HG03521 (cell line): ENCODE results near the gene TLX2.

Experiments
- ATAC-seq: cut with Tn5 transposase; IDR thresholded peaks from one replicate; pipeline ENCODE4 v1.9.1; 2021; ENCODE audit warnings: mild to moderate bottlenecking, moderate library complexity; ENCODE audit not compliant: unreplicated experiment

The TLX2 gene

DNA sequence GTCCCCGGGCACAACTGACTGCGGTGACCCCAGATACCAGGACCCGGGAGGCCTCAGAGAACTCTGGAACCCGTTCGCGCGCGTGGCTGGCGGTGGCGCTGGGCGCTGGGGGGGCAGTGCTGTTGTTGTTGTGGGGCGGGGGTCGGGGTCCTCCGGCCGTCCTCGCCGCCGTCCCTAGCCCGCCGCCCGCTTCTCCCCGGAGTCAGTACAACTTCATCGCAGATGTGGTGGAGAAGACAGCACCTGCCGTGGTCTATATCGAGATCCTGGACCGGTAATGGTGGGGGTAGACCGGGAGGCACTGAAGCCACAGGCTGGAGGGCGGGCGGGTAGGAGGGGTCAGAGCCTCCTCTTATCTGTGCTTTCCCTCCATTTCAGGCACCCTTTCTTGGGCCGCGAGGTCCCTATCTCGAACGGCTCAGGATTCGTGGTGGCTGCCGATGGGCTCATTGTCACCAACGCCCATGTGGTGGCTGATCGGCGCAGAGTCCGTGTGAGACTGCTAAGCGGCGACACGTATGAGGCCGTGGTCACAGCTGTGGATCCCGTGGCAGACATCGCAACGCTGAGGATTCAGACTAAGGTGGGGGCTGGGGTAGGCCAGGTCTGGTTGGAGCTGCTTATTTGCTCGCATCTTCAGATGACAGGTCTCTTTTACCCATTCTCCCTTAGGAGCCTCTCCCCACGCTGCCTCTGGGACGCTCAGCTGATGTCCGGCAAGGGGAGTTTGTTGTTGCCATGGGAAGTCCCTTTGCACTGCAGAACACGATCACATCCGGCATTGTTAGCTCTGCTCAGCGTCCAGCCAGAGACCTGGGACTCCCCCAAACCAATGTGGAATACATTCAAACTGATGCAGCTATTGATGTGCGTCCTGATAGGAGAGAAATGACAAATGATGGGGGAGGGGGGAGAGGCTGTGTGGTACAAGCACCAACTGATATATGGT is 16.3 kb downstream of the TLX2 start:
- ATAC-seq: peak; percentile 16

DNA sequence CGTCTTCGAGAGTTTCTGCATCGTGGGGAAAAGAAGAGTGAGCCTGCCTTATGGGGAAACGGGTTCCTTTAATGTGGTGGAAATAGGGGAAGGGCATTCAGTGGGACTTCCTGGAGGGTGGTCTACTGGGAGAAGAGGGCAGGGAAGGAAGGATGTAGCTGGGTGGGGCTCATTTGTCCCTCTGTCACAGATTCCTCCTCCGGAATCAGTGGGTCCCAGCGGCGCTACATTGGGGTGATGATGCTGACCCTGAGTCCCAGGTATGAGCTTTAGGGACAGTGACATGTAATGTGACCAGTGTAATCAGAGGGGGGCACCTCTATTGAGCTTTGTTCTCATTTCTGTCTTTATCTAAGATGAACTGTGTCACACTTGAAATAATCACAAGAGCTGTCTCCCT is 17.4 kb downstream of the TLX2 start:
- no peak for ATAC-seq

DNA sequence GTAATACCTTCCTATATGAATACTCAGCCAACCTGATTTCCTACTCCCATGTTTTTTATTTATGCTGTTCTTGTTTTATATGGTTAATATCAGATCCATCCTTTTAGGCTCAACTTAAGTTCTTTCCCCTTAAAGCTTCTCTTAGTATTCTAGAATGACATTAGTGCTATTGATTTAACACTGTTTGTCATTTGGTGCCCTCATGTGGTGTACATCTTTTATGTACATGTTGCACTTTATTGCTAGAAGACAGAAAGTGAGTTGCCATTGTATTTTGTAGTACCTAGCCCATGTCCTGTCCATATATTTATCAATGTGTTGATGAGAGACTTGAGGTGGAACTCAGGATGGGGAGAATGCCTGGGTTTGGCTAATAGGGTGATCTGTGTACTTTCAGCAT is 18.0 kb downstream of the TLX2 start:
- ATAC-seq: no peak

DNA sequence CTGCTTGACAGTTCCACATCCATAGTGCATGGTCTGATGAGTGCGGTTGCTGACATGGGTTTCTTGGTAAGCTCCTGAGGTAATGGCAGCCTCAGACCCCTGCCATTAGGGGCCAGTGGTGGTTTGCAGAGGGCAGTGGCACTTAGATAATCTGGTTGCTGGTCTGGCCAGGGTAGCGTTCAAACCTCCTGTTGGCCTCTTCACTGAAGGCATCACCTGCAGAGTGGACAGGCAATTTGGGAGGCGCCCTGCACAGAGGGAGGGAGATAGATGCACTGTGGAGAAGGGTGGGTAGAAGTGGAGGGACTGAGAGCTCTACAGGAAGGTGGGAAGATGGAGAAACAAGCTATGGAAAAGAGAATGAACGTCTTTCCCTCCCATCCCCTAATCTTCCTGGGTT is 19.2 kb downstream of the TLX2 start:
- ATAC-seq: no peak

DNA sequence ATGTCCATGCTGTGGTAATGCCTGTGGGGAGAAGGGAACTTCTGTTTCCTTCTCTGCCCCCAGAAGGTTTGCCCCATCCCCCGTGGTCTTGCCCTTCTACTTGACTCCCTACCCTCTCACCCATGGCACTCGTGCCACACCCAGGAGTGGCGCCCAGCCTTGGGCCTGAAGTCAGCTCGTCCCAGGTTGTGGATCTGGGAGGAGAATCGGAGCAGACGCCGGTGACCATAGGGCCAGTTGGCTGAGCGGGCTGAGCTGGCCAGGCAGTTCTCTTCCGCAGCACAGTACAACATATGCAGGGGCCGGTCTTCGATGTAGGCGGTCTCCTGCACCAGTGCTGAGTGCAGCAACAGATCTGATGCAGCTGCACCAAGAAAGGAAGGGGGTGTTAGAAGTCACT is 20.2 kb downstream of the TLX2 start:
- ATAC-seq: no peak

DNA sequence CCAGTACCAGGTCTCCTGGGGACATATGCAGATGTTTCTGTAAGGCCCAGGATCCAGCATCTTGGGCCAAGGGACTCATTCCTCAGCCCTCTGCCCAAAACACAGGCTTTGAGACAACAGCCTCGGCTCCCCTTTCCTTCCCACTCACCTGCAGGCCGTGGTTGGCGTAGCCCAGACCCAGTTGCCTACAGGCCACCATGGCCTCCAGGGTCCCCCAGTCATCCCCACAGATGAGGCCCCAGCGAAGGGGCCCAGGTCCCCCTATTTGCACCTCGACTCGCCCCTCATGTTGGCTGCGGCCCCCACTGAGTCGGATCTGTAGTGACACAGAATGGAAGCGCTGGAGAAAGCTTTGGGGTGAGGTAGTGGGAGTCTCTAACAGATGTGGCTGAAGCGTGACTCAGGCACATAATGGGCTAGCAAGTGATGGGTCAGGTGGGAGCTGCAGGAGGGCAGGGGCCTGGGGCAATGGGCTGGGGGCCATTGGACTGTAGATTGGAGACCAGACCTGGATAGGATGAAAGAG is 21.3 kb downstream of the TLX2 start:
- ATAC-seq: no peak

DNA sequence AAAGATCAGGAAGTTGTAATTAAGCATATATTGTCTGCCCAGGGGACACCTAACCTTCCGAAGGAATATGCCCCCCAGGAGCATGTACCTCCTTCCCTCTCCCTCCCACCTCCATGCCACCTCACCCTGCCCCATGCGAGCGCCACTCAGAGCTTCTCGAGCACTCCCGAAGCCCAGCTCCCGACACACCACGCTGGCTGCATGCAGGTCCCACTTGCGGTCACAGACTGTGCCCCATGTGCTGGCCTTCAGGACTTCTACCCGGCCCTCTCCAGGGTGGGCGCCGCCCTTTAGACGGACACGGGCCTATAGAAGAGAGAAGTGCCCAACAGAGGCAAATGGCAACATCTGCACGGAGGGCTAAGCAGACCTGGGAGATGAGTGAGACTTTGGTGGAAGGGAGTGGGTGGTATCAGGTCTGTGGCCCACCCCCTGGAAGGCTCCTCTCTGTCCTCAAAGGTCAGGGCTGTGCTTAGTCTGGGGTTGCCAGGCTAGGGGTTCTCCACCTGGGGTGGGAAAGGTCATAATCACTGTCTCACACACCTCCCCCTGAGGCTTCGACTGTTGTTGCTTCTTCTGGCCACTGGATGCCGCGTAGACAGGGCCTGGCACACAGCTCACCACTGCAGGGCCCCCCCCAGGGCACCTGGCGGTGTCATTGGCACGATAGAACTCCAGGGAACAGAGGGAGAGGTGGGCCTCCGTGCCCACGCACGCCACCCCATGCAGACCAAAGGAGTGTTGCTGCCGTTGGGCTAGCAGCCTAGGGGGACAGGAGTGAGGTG is 22.1 kb downstream of the TLX2 start:
- ATAC-seq: no peak

DNA sequence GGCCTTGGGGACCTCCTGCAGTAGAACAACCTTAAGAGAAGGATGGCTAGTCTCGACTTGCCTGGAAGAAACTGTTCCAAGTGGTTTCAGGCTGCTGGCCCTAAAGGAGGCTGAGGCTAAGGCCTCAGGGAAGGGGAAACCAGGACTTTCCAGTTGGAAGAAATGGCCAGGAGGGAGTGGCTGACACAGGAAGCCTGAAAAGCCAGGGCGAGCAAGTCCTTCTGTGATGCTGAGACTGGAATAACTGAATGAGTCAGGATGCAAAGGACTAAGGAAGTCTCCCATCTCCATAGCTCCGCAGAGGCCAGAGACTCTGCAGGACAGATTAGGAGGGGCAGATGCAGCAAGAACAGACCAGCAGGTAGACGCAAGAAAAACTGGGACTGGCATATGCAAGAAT is 22.9 kb downstream of the TLX2 start:
- no peak for ATAC-seq

DNA sequence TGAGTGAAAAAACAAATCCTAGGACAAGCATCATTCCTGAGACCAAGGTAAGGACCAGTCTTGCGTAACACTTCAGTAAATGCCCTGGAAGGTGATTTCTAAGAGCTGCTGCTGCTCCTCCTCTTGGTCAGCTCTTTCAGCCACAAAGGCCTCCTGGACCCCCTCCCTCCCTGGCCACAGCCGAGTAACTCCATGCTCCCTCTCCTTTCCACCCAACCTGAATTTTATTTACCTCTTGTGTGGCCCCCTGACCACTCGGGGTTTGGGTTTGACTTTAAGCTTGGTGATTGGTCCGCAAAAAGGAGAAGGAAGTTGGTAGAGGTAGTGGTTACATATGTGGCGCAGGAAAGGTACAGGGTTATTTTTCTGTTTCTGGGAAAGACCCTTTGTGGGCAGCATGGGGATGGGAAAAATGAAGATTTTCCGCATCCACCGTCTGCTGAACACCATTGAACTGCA is 24.7 kb downstream of the TLX2 start:
- ATAC-seq: no peak

DNA sequence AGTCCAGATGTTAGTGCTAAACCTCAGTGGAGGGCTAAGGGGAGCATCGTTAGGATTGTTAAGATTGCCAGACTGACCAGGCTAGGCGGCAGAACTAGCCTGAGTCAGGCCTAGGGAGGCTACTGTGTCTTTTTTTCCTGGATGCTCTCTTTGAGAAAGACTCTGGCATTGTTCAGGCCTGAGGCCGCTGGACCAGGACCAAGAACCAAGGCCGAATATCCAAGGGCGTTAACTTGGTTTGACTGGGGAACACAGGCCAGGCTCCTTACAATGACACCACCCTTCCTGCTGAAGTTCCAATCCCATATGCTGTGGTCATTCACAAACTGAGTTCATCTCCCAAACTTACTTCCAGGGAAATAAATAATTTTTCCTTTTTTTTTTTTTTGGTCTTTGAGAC is 26.0 kb downstream of the TLX2 start:
- no peak for ATAC-seq

DNA sequence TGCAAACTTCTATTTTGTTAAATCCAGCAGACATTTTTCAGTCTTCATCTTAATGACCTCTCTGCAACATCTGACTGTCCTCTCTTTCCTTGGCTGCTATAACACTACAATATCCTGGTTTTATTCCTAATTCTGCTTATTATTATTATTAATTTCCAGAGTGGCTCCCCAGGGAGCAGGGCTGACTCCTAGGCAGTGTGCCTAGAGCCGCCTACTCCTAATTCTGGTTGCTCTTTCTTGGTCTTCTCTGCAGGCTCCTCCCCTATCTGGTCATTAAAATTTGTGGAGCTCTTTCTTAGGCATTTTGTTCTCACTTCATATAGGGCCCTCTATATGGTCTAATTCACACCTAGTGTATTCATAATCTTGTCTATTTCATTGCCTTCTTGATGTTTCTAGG is 28.7 kb downstream of the TLX2 start:
- ATAC-seq: no peak

DNA sequence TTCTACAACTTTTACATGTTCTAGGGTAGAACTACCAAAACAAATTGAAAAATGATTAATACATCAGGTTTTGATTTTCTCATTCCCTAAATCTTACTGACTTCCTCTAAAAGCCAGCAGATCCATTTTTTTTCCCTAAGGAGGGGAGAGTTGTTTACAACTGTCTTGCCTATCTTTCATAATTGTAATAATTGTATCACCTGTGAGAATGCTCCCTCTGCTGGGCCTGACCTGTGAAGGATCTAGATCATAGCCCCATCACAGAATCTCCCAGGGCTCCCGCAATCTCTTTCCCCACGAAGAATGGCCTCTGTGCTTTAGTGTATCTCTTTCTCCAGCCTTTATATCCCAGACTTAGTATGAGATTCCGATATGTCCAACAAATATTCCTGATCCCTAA is 30.4 kb downstream of the TLX2 start:
- no peak for ATAC-seq

DNA sequence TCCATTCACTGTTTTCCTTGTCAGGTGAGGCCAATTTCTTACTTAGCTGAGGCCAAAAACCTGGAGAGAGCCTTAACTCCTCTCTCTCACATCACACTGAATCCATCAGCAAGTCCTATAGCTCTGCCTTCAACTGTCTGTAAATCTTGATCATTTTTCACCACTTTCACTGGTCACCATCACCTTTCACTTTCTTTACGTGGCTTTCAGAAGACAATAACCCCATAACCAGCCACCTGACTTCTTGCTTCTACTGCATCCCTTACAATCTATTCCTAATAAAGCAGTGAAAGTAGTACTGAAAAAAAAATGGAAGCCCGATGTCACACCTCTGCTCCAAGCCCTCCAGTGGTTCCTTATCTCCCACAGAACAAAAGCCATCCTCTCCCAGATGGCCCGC is 31.8 kb downstream of the TLX2 start:
- ATAC-seq: no peak

DNA sequence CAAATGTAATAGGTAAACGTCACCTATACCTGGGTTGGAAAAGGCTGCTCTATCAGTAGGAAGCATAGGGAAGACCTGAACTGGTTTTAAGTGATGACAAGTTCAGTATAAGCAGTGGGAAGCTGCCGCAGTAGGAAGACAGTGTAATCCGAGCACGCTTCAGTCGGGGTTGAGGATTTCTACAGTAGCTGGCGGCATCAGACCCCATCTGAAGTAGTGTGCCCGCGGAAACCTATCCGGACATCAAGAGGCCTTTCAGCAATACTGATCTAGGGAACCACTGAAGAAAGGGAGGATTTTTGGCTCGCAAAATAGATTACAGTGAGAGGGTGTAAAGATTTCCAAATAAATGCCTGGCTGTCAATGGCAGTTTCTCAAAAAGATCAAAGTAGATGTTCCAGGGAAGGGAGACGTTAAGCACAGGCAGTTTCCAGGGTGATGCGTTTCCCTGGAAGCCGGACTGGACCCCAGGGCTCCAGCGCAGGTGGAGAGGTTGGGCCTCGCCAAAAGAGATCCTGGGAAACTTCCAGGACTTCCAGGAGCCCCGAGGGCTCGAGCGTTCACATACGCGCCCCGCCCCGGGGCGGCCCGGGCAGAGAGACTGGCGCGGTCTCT is 34.1 kb downstream of the TLX2 start:
- no peak for ATAC-seq

DNA sequence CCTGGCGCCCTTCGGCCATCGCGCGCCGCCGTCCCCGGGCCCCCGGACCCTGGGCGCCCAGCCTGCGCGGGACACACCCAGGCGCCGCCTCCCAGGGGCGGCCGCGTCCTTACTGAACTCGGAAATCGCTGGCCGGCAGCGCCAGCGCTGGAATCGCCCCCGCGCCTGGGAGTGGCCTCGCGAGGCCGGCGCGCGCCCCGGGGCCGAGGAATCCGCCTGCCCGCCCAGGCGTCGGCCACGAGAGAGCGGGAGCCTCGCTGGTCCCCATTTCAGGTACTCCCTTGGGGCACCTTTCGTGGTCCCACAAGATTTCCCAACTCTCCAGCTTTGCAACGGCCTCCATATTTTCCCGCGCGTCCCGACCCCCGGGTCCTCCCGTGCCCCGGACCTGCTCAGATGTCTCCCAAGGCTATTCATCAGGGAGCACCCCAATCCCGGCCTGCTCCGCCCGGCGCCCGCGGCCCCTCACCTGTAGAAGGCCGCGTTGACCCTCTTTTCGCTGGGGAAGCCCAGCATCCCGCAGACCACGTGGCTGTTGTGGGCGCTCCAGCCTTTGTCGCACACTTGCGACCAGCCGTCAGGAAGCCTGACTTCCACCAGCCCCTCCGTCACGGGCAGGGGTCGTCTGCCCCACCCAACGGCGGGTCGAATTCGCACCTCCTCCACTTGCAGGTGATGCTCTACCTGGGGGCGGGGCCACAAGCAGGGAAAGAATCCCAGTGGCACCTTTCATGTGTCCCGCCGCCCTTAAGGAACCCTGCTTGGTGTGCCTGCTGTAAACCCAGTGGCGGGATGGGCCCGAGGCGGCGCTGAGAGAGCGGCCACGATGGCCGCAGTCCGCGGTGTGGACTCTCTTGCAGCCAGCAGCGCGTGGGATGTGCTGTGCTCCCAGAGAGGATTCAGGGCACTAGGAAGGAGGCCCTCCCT is 34.9 kb downstream of the TLX2 start:
- no peak for ATAC-seq

DNA sequence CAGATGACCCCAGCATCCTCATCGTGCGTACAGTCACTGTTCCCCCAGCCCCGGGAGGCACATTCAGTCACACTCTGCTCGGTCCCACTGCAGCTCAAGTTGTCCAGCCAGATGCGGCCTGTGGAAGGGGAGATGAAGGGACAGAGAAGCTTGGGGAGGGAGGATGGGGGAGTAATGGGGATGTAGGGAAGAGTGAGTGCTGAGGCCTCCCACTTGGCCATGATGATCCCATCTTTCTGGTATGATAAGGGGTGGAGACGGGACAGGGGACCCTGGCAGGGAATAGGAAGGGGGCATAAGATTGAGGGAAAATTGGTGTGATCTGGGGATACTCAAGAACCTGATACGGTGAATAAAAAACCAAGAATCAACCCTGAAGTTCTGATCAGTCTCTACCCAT is 36.0 kb downstream of the TLX2 start:
- no peak for ATAC-seq

DNA sequence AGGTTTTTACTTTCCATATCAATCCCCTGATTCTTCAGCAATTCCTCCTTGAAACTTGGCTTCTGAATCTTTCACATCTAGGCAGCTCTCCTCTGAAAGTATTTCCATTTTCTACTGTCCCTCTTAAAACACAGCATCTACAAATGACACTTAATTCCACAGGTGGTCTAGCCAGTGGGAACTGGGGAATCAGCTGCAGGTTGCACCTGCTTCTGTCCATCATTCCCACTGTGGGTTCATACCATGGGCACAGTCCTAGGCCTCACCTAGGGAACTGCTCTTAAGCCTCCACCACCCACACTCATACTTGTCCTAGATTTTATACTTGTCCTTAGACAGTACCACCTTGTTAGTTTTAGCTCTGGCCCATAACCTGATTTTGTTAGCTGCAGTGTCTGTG is 37.3 kb downstream of the TLX2 start:
- ATAC-seq: no peak

DNA sequence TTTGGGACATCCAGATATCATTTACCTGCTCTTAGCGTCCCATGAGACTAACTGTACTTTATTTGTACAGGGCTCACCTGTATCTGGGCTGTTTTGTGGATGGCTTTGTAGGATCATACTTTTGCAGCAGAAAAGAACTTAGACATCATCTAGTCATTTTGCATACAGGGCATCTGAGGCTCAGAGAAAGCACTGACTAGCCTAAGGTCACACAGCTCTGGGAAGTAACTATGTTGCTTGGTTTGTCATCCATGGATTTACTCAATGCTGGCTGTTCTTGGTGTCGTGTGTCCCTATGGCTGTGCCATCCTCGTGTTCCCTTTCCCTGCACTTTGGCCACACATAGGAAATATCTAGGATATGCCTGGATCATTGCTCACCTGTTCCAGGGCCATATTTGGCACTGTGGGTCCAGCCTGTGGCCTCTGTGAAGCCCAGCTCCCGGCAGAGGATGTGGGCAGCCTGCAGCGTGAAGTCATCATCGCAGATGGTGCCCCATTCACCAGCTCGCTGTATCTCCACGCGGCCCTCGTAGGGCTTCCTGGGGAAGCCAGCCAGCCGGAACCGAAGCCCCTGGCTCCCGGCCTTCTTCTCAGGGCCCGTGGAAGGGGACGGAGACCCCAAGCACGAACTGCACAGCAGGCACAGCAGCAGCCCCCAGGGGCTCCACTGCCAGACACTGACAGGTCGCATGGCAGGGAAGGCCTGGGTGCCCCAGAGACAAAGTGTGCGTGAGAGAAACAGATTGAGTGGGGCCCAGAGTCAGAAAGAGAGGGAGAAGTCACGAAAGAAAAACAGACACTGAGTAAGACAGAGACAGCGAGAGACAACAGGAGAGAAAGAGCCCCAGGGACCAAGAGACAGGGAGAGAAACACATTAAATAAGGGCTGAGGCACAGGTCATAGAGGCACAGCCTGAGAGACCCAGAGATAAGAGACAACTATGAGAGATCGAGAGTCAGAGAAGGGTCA is 38.0 kb downstream of the TLX2 start:
- no peak for ATAC-seq
